ENCODE data around the gene MLYCD.

- no peak for TF ChIP-seq CTCF (IDR thresholded peaks at IDR 0.05)
- TF ChIP-seq POLR2A (IDR thresholded peaks at IDR 0.05), result no peak
These were observed 58.5 kb downstream of the MLYCD start for GRCh38 chr16:83957296-83957855.

Measured in uterus (tissue), 2 donors.